GF-D8 (cell line): Measurements from ENCODE around the gene GLT6D1.

Experiments used
- DNase-seq: peaks from one replicate; lab custom pipeline; 2025; lab: John Stamatoyannopoulos, UW

Gene GLT6D1

DNA sequence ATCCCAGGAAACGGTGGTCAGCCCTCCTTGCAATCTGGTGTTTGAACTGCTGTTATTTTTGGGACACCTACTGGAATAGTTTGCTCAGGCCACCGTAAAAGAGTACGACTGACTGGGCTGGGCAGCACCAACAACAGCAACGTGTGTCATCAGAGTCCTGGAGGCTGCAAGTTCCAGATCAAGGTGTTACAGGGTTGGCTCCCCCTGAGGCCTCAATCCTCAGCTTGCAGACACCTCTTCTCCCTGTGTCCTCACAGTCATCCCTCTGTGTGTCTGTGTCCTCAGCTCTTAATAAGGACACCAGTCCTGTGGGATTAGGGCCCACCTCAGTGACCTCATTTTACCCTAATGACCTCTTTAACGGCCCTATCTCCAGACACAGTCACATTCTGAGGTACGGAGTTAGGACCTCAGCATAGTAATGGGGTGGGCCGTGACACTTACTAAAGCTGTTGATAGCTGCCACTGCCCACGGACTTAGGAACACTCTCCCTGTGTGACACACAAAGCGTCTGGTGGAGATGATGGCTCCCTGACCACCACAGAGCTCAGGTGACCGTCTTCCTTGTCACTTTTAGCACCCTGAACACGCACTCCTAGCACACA is 16.8 kb downstream of the GLT6D1 start:
- no peak for DNase-seq

DNA sequence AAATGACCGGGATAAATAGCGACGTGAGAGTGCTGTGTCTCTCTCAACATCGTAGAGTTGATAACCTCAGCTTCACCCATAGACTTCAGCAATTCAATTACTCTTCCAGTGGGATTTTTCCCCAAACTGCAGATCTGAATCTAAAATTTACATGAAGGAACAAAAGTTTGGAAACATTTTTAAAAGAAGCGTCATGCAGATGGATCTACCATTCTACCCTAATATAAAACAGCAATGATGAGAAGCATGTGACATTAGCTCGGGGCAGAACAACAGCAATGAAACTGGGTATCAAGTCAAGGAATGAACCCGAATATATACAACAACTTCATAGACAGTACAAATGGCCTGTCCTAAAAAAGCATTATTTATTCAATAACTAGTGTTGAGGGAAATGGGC is 18.8 kb downstream of the GLT6D1 start:
- DNase-seq, result no peak

DNA sequence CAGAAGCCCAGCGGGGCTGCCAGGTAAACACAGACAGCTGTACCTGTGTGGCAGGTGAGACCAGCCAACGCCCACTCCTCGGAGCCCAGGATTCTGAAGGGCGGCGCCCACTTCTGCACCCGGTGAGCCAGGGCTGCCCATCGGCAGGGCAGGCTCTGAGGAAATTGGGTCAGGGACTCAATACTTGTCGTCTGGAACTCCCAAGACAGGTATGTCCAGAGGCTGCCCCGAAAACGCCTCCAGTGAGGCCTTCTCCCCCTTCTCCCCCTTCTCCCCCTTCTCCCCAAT is 19.8 kb downstream of the GLT6D1 start:
- DNase-seq, result no peak

- no peak for DNase-seq
Observed at GRCh38 chr9:135618866-135619598, 20.3 kb downstream of the GLT6D1 start.

GRCh38 chr9:135617991-135618411 is 21.3 kb downstream of the GLT6D1 start:
- no peak for DNase-seq

DNA sequence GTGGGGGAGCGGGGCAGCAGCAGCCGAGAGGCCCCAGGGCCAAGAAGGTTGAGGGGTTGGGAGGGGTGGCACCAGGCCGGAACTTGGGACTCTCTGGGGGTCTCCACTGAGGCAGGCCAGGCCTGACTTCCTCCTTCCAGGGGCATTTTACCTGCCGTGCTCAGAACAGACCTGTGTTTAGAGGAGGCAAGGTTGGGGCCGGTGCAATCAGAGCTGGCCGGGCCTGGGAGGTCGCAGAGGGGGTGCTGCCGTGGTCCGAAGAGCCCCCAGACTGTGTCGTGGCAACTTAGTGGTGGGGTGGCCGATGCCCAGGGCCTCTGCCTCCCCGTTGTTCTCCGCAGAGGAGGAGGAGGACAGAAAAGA is 21.8 kb downstream of the GLT6D1 start:
- DNase-seq, result no peak

- no peak for DNase-seq
Observed at GRCh38 chr9:135616619-135617537, 22.5 kb downstream of the GLT6D1 start.

GRCh38 chr9:135615666-135616618 is 23.4 kb downstream of the GLT6D1 start:
- no peak for DNase-seq

- no peak for DNase-seq
Observed at GRCh38 chr9:135614821-135615665, 24.3 kb downstream of the GLT6D1 start.

- no peak for DNase-seq
Observed at GRCh38 chr9:135613946-135614805, 25.2 kb downstream of the GLT6D1 start.

GRCh38 chr9:135612981-135613910 is 26.1 kb downstream of the GLT6D1 start:
- DNase-seq, result no peak

- no peak for DNase-seq
Observed at GRCh38 chr9:135612437-135612836, 26.9 kb downstream of the GLT6D1 start.

DNA sequence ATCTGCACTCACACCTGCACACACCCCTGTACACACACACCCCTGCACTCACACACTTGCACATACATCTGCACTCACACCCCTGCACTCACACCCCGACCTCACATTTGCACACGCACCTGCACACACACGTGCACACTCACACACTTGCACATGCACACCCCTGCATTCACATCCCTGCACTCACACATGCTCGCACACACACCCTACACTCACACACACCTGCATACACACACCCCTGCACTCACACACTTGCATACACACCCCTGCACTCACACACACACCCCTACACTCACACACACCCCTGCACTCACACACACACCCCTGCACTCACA is 27.5 kb downstream of the GLT6D1 start:
- no peak for DNase-seq

GRCh38 chr9:135611142-135611874 is 28.0 kb downstream of the GLT6D1 start:
- DNase-seq, result no peak

- no peak for DNase-seq
Observed at GRCh38 chr9:135610290-135611141, 28.8 kb downstream of the GLT6D1 start.

DNA sequence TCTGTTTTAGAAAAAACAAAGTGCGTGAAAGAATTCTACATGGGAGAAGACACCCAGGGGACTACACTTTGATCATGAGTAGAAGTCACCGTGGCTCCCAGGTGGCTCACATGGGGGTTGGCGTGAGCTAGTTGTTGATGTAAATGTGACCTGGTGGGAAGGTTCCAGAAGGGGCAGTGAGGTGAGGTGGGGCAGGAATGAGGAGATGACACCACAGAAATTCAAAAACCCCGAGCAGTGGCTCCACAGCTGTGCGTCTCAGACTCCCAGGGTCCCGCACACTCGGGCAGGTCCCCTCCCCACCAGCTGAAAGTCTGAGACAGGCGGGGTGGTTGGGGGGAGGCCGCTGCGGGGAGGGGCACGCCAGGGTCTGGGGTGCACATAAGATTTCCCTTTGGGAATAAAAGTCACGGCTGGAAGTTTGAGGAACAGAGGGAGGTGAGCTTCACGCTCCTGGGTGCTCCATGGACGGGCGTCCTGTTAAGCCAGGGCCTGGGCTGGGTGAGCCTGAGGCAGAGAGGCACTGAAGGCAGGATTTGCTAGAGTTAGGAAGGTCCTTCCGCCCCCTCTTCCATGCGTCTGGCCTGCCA is 29.9 kb downstream of the GLT6D1 start:
- no peak for DNase-seq

DNA sequence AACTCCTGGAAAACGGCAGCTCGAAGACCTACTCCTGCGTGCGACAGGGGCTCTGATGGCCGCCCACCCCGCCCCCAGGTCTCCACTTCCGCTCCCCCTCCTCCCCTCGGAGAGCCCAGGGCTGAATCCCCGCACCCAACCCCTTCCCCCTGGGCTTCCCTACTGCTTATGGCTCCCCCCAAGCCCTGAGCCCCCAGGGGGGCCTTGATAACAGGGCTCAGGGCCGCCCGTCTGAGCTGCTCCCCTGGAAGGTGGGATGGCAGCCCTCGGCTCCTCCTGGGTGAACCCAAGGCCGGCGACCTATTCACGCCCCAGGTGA is 30.4 kb downstream of the GLT6D1 start:
- no peak for DNase-seq
